Bronchial epithelial cell (primary cell): ENCODE measurements around the gene NLGN1. TPM values are rescaled to one million over a fixed set of nuclear protein-coding genes. Genes with fewer than 3 reads are reported as not detected.

Experiments
- DNase-seq: peaks from one replicate; pipeline ENCODE4 v3.0.0-alpha.2; 2010; ENCODE audit warnings: low read depth
- FAIRE-seq: peaks from 2 replicates; lab custom pipeline; 2011; peaks lifted over from hg19 to GRCh38; lab: Jason Lieb, UNC
- H3K27me3 ChIP-seq: 2 replicates; pipeline ENCODE4 v1.5.1; 2011; ENCODE audit warnings: low read length; ENCODE audit not compliant: control insufficient read depth, insufficient read depth
- H3K36me3 ChIP-seq: 2 replicates; pipeline ENCODE4 v1.5.1; 2011; ENCODE audit warnings: low read length; ENCODE audit not compliant: control insufficient read depth, insufficient read depth
- H3K4me3 ChIP-seq: 2 replicates; pipeline ENCODE4 v1.5.1; 2011; ENCODE audit warnings: mild to moderate bottlenecking, low read depth, low read length, control low read depth
- CTCF ChIP-seq: IDR thresholded peaks from 2 replicates; pipeline ENCODE4 v1.5.1; 2011; ENCODE audit warnings: mild to moderate bottlenecking, moderate library complexity, low read length, control low read depth, inconsistent platforms; ENCODE audit not compliant: insufficient read depth, severe bottlenecking
- total RNA-seq: library from RNA; depleted of rRNA; stranded (reverse); fragments of >200 nt; gene quantifications from 2 replicates; pipeline ENCODE4 v1.2.1, GENCODE V29; 2014

NLGN1 gene
- total RNA-seq, 1 donor from 2014 or later: under 0.01 TPM

DNA sequence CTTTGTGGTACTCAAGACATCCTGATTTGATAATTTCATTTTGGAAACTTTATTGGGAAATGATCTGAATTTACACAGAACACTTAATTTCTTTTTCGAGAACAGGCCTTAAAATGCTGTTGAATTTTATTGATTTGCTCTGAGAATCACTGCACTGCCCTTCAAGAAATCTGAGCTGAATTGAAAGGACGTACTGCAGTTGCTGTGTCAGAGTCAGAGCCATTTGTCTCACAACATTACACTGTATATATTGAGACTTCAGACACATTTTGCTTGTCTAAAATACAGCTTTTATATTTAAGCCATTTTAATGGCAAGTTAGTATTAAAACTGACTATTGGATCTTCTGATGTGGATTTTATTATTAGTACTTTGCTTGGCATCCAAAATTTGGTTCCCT is 504.1 kb downstream of the NLGN1 start:
- Histone ChIP-seq H3K4me3 (no peak overlapping the region), H3K27me3 (no peaks in the 10 kb centered on the region), H3K36me3 (no peaks in the 10 kb centered on the region)
- FAIRE-seq: no peak
- no peak for TF ChIP-seq CTCF
- no peak for DNase-seq

DNA sequence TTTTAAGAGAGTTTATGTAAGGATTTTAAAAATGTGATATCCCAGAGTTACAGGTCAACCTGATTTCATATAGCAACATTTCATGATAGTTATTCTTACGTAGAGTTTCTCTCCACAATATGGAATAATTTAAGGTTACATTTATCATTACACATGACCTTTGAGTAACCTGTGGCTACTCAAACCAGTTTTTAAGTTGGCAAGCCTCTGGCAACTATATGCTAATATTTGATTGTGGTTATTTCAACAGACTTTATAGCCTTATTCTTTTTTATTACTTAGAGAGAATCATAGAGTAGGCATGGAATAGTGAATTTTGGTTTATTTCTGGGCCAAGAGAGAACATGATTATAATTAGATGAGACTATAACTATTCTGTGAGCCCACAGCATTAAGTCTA is 504.9 kb downstream of the NLGN1 start:
- Histone ChIP-seq H3K36me3 (no peaks in the 10 kb centered on the region), H3K4me3 (no peak overlapping the region), H3K27me3 (no peaks in the 10 kb centered on the region)
- DNase-seq (no peak), FAIRE-seq (no peak)
- no peak for TF ChIP-seq CTCF

DNA sequence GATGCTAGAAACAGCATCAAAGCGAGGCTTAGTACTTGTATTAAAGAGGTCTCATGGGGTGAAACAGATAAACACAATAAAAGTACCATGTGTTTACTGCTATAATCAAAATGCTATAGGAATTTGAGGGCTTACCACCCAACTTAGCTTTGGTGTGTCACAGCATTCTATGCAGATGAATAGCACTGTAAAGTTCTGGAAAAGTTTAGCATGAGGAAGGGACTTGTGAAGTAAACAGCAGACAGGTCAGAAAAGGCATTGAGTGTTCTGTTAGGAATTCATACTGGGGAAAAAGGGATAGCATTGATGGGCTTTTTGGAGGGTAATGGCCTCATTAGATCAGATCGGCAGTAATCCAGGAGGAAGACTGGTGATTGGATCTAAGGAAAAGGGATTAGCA is 505.3 kb downstream of the NLGN1 start:
- TF ChIP-seq CTCF: no peak
- FAIRE-seq (no peak), DNase-seq (no peak)
- no peak overlapping the region for H3K4me3 ChIP-seq
- H3K36me3 ChIP-seq: no peaks in the 10 kb centered on the region
- no peaks in the 10 kb centered on the region for H3K27me3 ChIP-seq

DNA sequence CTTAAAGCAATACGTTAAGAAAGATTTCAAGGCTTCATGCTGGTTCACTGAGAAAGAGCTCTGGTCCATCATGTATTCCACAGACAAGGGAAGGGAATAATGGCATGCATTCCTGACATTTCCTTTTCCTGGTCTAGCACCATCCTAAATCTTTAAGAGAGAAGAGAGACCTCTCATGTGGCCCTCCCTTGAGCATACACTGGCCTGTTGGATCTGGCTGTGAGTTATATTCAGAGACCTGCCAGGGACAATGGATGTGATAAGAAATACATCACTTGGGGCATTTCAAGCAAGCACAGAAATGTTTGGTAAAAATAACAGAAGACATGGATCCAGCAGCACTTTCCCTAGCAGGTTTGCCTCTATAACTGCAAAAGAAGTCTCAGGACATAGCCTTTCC is 507.8 kb downstream of the NLGN1 start:
- no peak for DNase-seq
- no peak for FAIRE-seq
- H3K27me3 ChIP-seq: no peaks in the 10 kb centered on the region
- H3K4me3 ChIP-seq: no peak overlapping the region
- no peak for TF ChIP-seq CTCF
- H3K36me3 ChIP-seq: no peaks in the 10 kb centered on the region

- no peak for TF ChIP-seq CTCF
- Histone ChIP-seq H3K27me3 (no peaks in the 10 kb centered on the region), H3K4me3 (no peak overlapping the region), H3K36me3 (no peaks in the 10 kb centered on the region)
- DNase-seq (no peak), FAIRE-seq (no peak)
Observed at GRCh38 chr3:173911446-173911845, 513.9 kb downstream of the NLGN1 start.

- FAIRE-seq (no peak), DNase-seq (no peak)
- Histone ChIP-seq H3K4me3 (no peak overlapping the region), H3K27me3 (no peaks in the 10 kb centered on the region), H3K36me3 (no peaks in the 10 kb centered on the region)
- no peak for TF ChIP-seq CTCF
Observed at GRCh38 chr3:173912126-173912525, 514.6 kb downstream of the NLGN1 start.
